Stomach (tissue), 9 donors: ENCODE results near the gene CEP112. TPM values are rescaled to one million over a fixed set of nuclear protein-coding genes. Genes with fewer than 3 reads are reported as not detected.
A peak's percentile ranks its signal among the peaks of the same experiment; 100 is the strongest.

ENCODE experiments used
- DNase-seq, 2 donors: peaks; one replicate each; pipeline versions ENCODE4 v3.0.0 to v3.0.0-alpha.2; 2013 to 2019
- H3K27ac ChIP-seq, 5 donors: fragments of 200-600 bp in 4 of 5; sonication (generic) in 4 of 5; one replicate each; pipeline ENCODE4 v1.5.1; 2013 to 2019; ENCODE audit warnings: mild to moderate bottlenecking in 1 of 5, moderate library complexity in 1 of 5
- H3K27me3 ChIP-seq, 3 donors: fragments of 200-600 bp; sonication (generic); one replicate each; pipeline ENCODE4 v1.5.1; 2017 to 2019; ENCODE audit warnings: mixed run types in 1 of 3
- H3K36me3 ChIP-seq, 4 donors: fragments of 200-600 bp; sonication (generic); 1 replicate in 3 of 4; 2 replicates in 1 of 4; pipeline ENCODE4 v1.5.1; 2016 to 2019
- H3K4me1 ChIP-seq, 4 donors: fragments of 200-600 bp; sonication (generic); one replicate each; pipeline ENCODE4 v1.5.1; 2016 to 2019
- H3K4me3 ChIP-seq, 4 donors: fragments of 200-600 bp; sonication (generic) in 3 of 4; one replicate each; pipeline ENCODE4 v1.5.1; 2016 to 2019; ENCODE audit warnings: mild to moderate bottlenecking in 1 of 4
- H3K9me3 ChIP-seq, 4 donors: fragments of 200-600 bp; sonication (generic); one replicate each; pipeline ENCODE4 v1.5.1; 2016 to 2019
- CTCF ChIP-seq, 7 experiments: fragments of 450-650 bp in 4 of 7; fragments of 200-600 bp in 3 of 7; sonication (generic) in 3 of 7; IDR thresholded peaks; one replicate each; pipeline ENCODE4 v1.5.1; 2016 to 2019; ENCODE audit warnings: antibody characterized with exemption in 7 of 7, control low read depth in 2 of 7, mild to moderate bottlenecking in 1 of 7
- EP300 ChIP-seq: sonication (generic); formaldehyde crosslinking; IDR thresholded peaks from one replicate; pipeline ENCODE4 v1.6.1; 2017; ENCODE audit warnings: antibody characterized with exemption
- POLR2A ChIP-seq, 4 donors: fragments of 450-650 bp; IDR thresholded peaks; one replicate each; pipeline ENCODE4 v1.6.1; 2016; ENCODE audit warnings: antibody characterized with exemption in 4 of 4, control low read depth in 2 of 4, mild to moderate bottlenecking in 1 of 4, moderate library complexity in 1 of 4
- POLR2AphosphoS5 ChIP-seq, 3 donors: sonication (generic); formaldehyde crosslinking; IDR thresholded peaks; one replicate each; pipeline ENCODE4 v1.6.1; 2016; ENCODE audit warnings: antibody characterized with exemption in 3 of 3
- WGBS, 5 donors: extraction: QIAGEN DNeasy Blood & Tissue Kit in 3 of 5; methylation state at CpG; one replicate each; pipeline versions ENCODE4 v1.1.5 to v1.1.7; 2013 to 2018; 5-methylcytosine and 5-hydroxymethylcytosine counted together
- intact Hi-C: fragments of 100-400 bp; cut with DNase I; formaldehyde crosslinking; loops from one replicate; pipeline ENCODE4 v1.15.1; 2023; ENCODE audit warnings: low total_unique reads
- polyA plus RNA-seq, 3 donors: library from polyadenylated mRNA; stranded (reverse); fragments of 200-250 nt; gene quantifications; one replicate each; pipeline ENCODE4 v1.2.3, GENCODE V29; 2013
- total RNA-seq, 5 donors: library from RNA; depleted of rRNA; stranded (reverse); fragments of >200 nt; gene quantifications; one replicate each; pipeline versions ENCODE4 v1.1.0 to v1.2.3, GENCODE V29; 2014 to 2016
- donor health status: healthy with polysubstance abuse.
- donor health status: Bipolar disorder and iron deficiency.
- donor health status: healthy.

Gene CEP112
- total and polyA plus RNA-seq, 8 donors = 3.5 to 108 (median 13.3) TPM

- H3K4me3 ChIP-seq = no peak overlapping the region
- H3K9me3 ChIP-seq = no peaks in the 10 kb centered on the region
- no peaks in the 10 kb centered on the region for H3K27me3 ChIP-seq
- intact Hi-C loops = no loop called here
- 82 to 98% (median 95%) methylated on average over 3 of the region's 3 CpGs for WGBS, 5 donors
- TF ChIP-seq POLR2A (IDR thresholded peaks at IDR 0.05) = no peak
- TF ChIP-seq EP300 = no peak
- TF ChIP-seq CTCF (IDR thresholded peaks at IDR 0.05) = no peak
- no peak for TF ChIP-seq POLR2AphosphoS5 (IDR thresholded peaks at IDR 0.05)
- peaks cover 0 to 13% (median 0%) of the 10 kb centered on the region in 4 donors for H3K36me3 ChIP-seq
- H3K4me1 ChIP-seq = no peaks in the 10 kb centered on the region
- no peak overlapping the region for H3K27ac ChIP-seq
- DNase-seq = no peak
Observed at GRCh38 chr17:66135896-66136295, 56.0 kb downstream of the CEP112 start.

- WGBS, 5 donors = 80 to 95% (median 86%) methylated on average over 2 of the region's 2 CpGs
- TF ChIP-seq EP300 (no peak), POLR2AphosphoS5 (IDR thresholded peaks at IDR 0.05) (no peak)
- intact Hi-C loops = no loop called here
- H3K4me3 ChIP-seq = no peak overlapping the region
- H3K9me3 ChIP-seq = no peaks in the 10 kb centered on the region
- H3K27me3 ChIP-seq = no peaks in the 10 kb centered on the region
- no peak overlapping the region for H3K27ac ChIP-seq
- no peak for DNase-seq
- no peaks in the 10 kb centered on the region for H3K4me1 ChIP-seq
- peaks cover 0 to 13% (median 0%) of the 10 kb centered on the region in 4 donors for H3K36me3 ChIP-seq
Observed at GRCh38 chr17:66135219-66135618, 56.7 kb downstream of the CEP112 start.

- DNase-seq = no peak
- WGBS, 5 donors = 91 to 98% (median 95%) methylated on average over 4 of the region's 4 CpGs
- Histone ChIP-seq H3K36me3 (peaks cover 0 to 6% (median 0%) of the 10 kb centered on the region in 4 donors), H3K27me3 (no peaks in the 10 kb centered on the region), H3K27ac (no peak overlapping the region), H3K9me3 (no peaks in the 10 kb centered on the region), H3K4me3 (no peak overlapping the region), H3K4me1 (no peaks in the 10 kb centered on the region)
- intact Hi-C loops = no loop called here
- no peak for TF ChIP-seq POLR2A (IDR thresholded peaks at IDR 0.05)
- no peak for TF ChIP-seq POLR2AphosphoS5 (IDR thresholded peaks at IDR 0.05)
- no peak for TF ChIP-seq EP300
Observed at GRCh38 chr17:66129759-66130158, 62.2 kb downstream of the CEP112 start.

- Histone ChIP-seq H3K27ac (no peak overlapping the region), H3K4me3 (no peak overlapping the region), H3K27me3 (no peaks in the 10 kb centered on the region), H3K36me3 (peaks cover 0 to 11% (median 9%) of the 10 kb centered on the region in 4 donors), H3K4me1 (no peaks in the 10 kb centered on the region), H3K9me3 (no peaks in the 10 kb centered on the region)
- intact Hi-C loops = no loop called here
- DNase-seq = no peak
- 93 to 97% (median 94%) methylated on average over 5 of the region's 5 CpGs for WGBS, 5 donors
- TF ChIP-seq EP300 (no peak), POLR2A (IDR thresholded peaks at IDR 0.05) (no peak), CTCF (IDR thresholded peaks at IDR 0.05) (no peak), POLR2AphosphoS5 (IDR thresholded peaks at IDR 0.05) (no peak)
Observed at GRCh38 chr17:66126231-66126630, 65.7 kb downstream of the CEP112 start.

- Histone ChIP-seq H3K4me3 (no peak overlapping the region), H3K27ac (no peak overlapping the region), H3K36me3 (peaks cover 0 to 11% (median 9%) of the 10 kb centered on the region in 4 donors), H3K9me3 (peaks cover 0 to 6% (median 0%) of the 10 kb centered on the region in 4 donors), H3K27me3 (no peaks in the 10 kb centered on the region), H3K4me1 (no peaks in the 10 kb centered on the region)
- no peak for TF ChIP-seq POLR2A (IDR thresholded peaks at IDR 0.05)
- TF ChIP-seq EP300 = no peak
- TF ChIP-seq CTCF (IDR thresholded peaks at IDR 0.05) = no peak
- no peak for TF ChIP-seq POLR2AphosphoS5 (IDR thresholded peaks at IDR 0.05)
- WGBS, 5 donors = 88 to 97% (median 94%) methylated on average over 1 of the region's 1 CpG
- intact Hi-C loops = no loop called here
- peak in 1 of 2 donors; percentile 1 for DNase-seq
Observed at GRCh38 chr17:66123163-66123562, 68.8 kb downstream of the CEP112 start.
